Liver (tissue), 3 donors: ENCODE results near the gene PAQR9.

ENCODE experiments used
- CTCF ChIP-seq: fragments of 150-350 bp; IDR thresholded peaks from 2 replicates; pipeline ENCODE4 v1.5.1; 2017; ENCODE audit warnings: improper control_type of control experiment, low read depth, low read length; ENCODE audit not compliant: missing input control
- TAF1 ChIP-seq: conservative IDR thresholded peaks from 2 replicates; pipeline ENCODE4 v1.6.1; 2016; ENCODE audit warnings: antibody characterized with exemption, mild to moderate bottlenecking
- donor health status: healthy.
- donor health status: healthy.

GRCh38 chr3:142945023-142945422, 18.5 kb downstream of the PAQR9 start:
- no peak for TF ChIP-seq CTCF
- TF ChIP-seq TAF1: no peak
